Gastrocnemius medialis (tissue), 4 donors: Measurements from ENCODE around the gene PPFIBP2. TPM values are rescaled to one million over a fixed set of nuclear protein-coding genes. Genes with fewer than 3 reads are reported as not detected.
"Not testable (repeated sequence)": the region's sequence is repeated elsewhere in the genome, so short reads cannot be mapped to it uniquely, and the experiment has no call there.

ENCODE experiments used
- ATAC-seq, 2 donors: fragments of 150-250 bp; one replicate each; pipeline ENCODE4 v1.9.1; 2016
- DNase-seq, 2 donors: peaks; one replicate each; pipeline ENCODE4 v3.0.0-alpha.2; 2019
- H3K27ac ChIP-seq, 4 donors: fragments of 200-600 bp; sonication (generic); 1 replicate in 1 of 4; 2 replicates in 3 of 4; pipeline ENCODE4 v1.5.1; 2016 to 2018; ENCODE audit warnings: mild to moderate bottlenecking in 2 of 4, moderate library complexity in 1 of 4
- H3K27me3 ChIP-seq, 3 donors: fragments of 200-600 bp; sonication (generic) in 2 of 3; 1 replicate in 1 of 3; 2 replicates in 2 of 3; pipeline versions ENCODE4 v1.5.1 to v1.6.0; 2016 to 2019; ENCODE audit warnings: mild to moderate bottlenecking in 1 of 3, moderate library complexity in 1 of 3
- H3K36me3 ChIP-seq, 2 donors: fragments of 200-600 bp; sonication (generic) in 1 of 2; one replicate each; pipeline ENCODE4 v1.5.1; 2017 to 2018
- H3K4me1 ChIP-seq, 2 donors: fragments of 200-600 bp; sonication (generic) in 1 of 2; one replicate each; pipeline ENCODE4 v1.5.1; 2016 to 2017; ENCODE audit warnings: mild to moderate bottlenecking in 2 of 2
- H3K4me3 ChIP-seq, 4 donors: fragments of 200-600 bp; sonication (generic) in 3 of 4; 1 replicate in 1 of 4; 2 replicates in 3 of 4; pipeline ENCODE4 v1.5.1; 2016 to 2019; ENCODE audit warnings: mild to moderate bottlenecking in 2 of 4
- H3K9me3 ChIP-seq, 3 donors: fragments of 200-600 bp; sonication (generic) in 2 of 3; 1 replicate in 1 of 3; 2 replicates in 2 of 3; pipeline ENCODE4 v1.5.1; 2016 to 2019
- CTCF ChIP-seq, 5 experiments: fragments of 450-650 bp in 3 of 5; fragments of 200-600 bp in 2 of 5; sonication (generic) in 2 of 5; IDR thresholded peaks in 4 of 5; conservative IDR thresholded peaks in 1 of 5; 1 replicate in 4 of 5; 2 replicates in 1 of 5; pipeline ENCODE4 v1.5.1; 2016 to 2019; ENCODE audit warnings: antibody characterized with exemption in 5 of 5, mild to moderate bottlenecking in 3 of 5, moderate library complexity in 3 of 5
- POLR2A ChIP-seq, 2 donors: fragments of 450-650 bp; IDR thresholded peaks; one replicate each; pipeline ENCODE4 v1.6.1; 2017; ENCODE audit warnings: antibody characterized with exemption in 2 of 2, mild to moderate bottlenecking in 2 of 2, moderate library complexity in 2 of 2
- in situ Hi-C, 4 donors: fragments of 200-750 bp; cut with MboI; loops; one replicate each; pipeline versions ENCODE4 v1.15.0 to v1.8.0; 2017; ENCODE audit warnings: low sequenced_read_pairs in 4 of 4
- intact Hi-C: fragments of 100-400 bp; cut with DNase I; formaldehyde crosslinking; loops from one replicate; pipeline ENCODE4 v1.15.1; 2023; ENCODE audit warnings: low total_unique reads
- total RNA-seq, 4 donors: library from RNA; depleted of rRNA; stranded (reverse); fragments of >200 nt; gene quantifications; one replicate each; pipeline versions ENCODE4 v1.1.0 to v1.2.3, GENCODE V29; 2016

Gene PPFIBP2
- total RNA-seq, 4 donors from 2014 or later: 10.5 to 33.5 (median 25.4) TPM

GRCh38 chr11:7514099-7514591 is 346 bp downstream of the PPFIBP2 start:
- Histone ChIP-seq H3K4me1 (peaks cover 31 to 36% of the 10 kb centered on the region in 2 donors), H3K27ac (peak overlapping the region; percentile 84 to 95 (median 94)), H3K4me3 (peak overlapping the region; percentile 55 to 89 (median 84)), H3K9me3 (no peaks in the 10 kb centered on the region), H3K36me3 (no peaks in the 10 kb centered on the region), H3K27me3 (no peaks in the 10 kb centered on the region)
- DNase-seq: no peak
- TF ChIP-seq POLR2A (IDR thresholded peaks at IDR 0.05): peak in 1 of 2 donors; percentile 22
- TF ChIP-seq CTCF (IDR thresholded peaks at IDR 0.05 in 4 of 5, conservative IDR thresholded peaks at IDR 0.05 in 1 of 5): peak in 1 of 5 experiments; percentile 26
- intact Hi-C loops: loop anchor here (5.0 kb wide), 2 partner anchors 72 to 178 kb away; no protein-coding TSS in a partner anchor
- peak; percentile 2 to 7 for ATAC-seq
- in situ Hi-C loops: no loop called here

- Histone ChIP-seq H3K4me1 (peaks cover 33 to 34% of the 10 kb centered on the region in 2 donors), H3K27me3 (no peaks in the 10 kb centered on the region), H3K9me3 (no peaks in the 10 kb centered on the region), H3K27ac (no peak overlapping the region), H3K36me3 (no peaks in the 10 kb centered on the region), H3K4me3 (no peak overlapping the region)
- no peak for TF ChIP-seq CTCF (IDR thresholded peaks at IDR 0.05 in 4 of 5, conservative IDR thresholded peaks at IDR 0.05 in 1 of 5)
- TF ChIP-seq POLR2A (IDR thresholded peaks at IDR 0.05): no peak
- in situ Hi-C loops (no loop called here), intact Hi-C loops (no loop called here)
- DNase-seq (no peak), ATAC-seq (no peak)
These were observed 1.7 kb downstream of the PPFIBP2 start for GRCh38 chr11:7515447-7515886.

- Histone ChIP-seq H3K27ac (no peak overlapping the region), H3K4me3 (no peak overlapping the region), H3K27me3 (no peaks in the 10 kb centered on the region), H3K4me1 (peaks cover 30 to 36% of the 10 kb centered on the region in 2 donors), H3K36me3 (no peaks in the 10 kb centered on the region), H3K9me3 (no peaks in the 10 kb centered on the region)
- DNase-seq (no peak), ATAC-seq (no peak)
- intact Hi-C loops (no loop called here), in situ Hi-C loops (no loop called here)
- TF ChIP-seq CTCF (IDR thresholded peaks at IDR 0.05 in 4 of 5, conservative IDR thresholded peaks at IDR 0.05 in 1 of 5): no peak
- TF ChIP-seq POLR2A (IDR thresholded peaks at IDR 0.05): no peak
These were observed 2.7 kb downstream of the PPFIBP2 start for GRCh38 chr11:7516475-7516874.

GRCh38 chr11:7517743-7518142 is 3.9 kb downstream of the PPFIBP2 start:
- H3K36me3 ChIP-seq, H3K27me3 ChIP-seq, ATAC-seq, H3K27ac ChIP-seq, H3K4me3 ChIP-seq, intact Hi-C loops, H3K9me3 ChIP-seq, in situ Hi-C loops, DNase-seq: not testable (repeated sequence)
- H3K4me1 ChIP-seq: peaks cover 24 to 38% of the 10 kb centered on the region in 2 donors

GRCh38 chr11:7518811-7519562 is 5.2 kb downstream of the PPFIBP2 start:
- intact Hi-C loops: no loop called here
- no peaks in the 10 kb centered on the region for H3K9me3 ChIP-seq
- in situ Hi-C loops: no loop called here
- no peak overlapping the region for H3K4me3 ChIP-seq
- no peak for ATAC-seq
- no peaks in the 10 kb centered on the region for H3K36me3 ChIP-seq
- H3K27me3 ChIP-seq: no peaks in the 10 kb centered on the region
- no peak for DNase-seq
- no peak overlapping the region for H3K27ac ChIP-seq
- H3K4me1 ChIP-seq: peaks cover 28 to 50% of the 10 kb centered on the region in 2 donors
- no peak for TF ChIP-seq CTCF (IDR thresholded peaks at IDR 0.05 in 4 of 5, conservative IDR thresholded peaks at IDR 0.05 in 1 of 5)
- no peak for TF ChIP-seq POLR2A (IDR thresholded peaks at IDR 0.05)
